Body of pancreas (tissue), 4 donors: ENCODE results near the gene CHST8.

Experiments
- POLR2A ChIP-seq, 3 donors: fragments of 450-650 bp; IDR thresholded peaks; one replicate each; pipeline ENCODE4 v1.6.1; 2016; ENCODE audit warnings: antibody characterized with exemption in 3 of 3, mild to moderate bottlenecking in 2 of 3
- TF ChIP-seq, protein P1 (sequence below), 7 experiments: fragments of 450-650 bp in 4 of 7; fragments of 200-600 bp in 3 of 7; sonication (generic) in 3 of 7; IDR thresholded peaks; one replicate each; pipeline ENCODE4 v1.5.1; 2016 to 2019; ENCODE audit warnings: antibody characterized with exemption in 7 of 7

- TF ChIP-seq, protein P1, sequence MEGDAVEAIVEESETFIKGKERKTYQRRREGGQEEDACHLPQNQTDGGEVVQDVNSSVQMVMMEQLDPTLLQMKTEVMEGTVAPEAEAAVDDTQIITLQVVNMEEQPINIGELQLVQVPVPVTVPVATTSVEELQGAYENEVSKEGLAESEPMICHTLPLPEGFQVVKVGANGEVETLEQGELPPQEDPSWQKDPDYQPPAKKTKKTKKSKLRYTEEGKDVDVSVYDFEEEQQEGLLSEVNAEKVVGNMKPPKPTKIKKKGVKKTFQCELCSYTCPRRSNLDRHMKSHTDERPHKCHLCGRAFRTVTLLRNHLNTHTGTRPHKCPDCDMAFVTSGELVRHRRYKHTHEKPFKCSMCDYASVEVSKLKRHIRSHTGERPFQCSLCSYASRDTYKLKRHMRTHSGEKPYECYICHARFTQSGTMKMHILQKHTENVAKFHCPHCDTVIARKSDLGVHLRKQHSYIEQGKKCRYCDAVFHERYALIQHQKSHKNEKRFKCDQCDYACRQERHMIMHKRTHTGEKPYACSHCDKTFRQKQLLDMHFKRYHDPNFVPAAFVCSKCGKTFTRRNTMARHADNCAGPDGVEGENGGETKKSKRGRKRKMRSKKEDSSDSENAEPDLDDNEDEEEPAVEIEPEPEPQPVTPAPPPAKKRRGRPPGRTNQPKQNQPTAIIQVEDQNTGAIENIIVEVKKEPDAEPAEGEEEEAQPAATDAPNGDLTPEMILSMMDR (IDR thresholded peaks at IDR 0.05): no peak
- TF ChIP-seq POLR2A (IDR thresholded peaks at IDR 0.05): no peak
Measured at GRCh38 chr19:33798681-33799111, 176.9 kb downstream of the CHST8 start.
